Activated CD4-positive, alpha-beta T cell treated with anti-CD3 and anti-CD28 coated beads, Interleukin-2, Interleukin-6, amounts not matched to agents 100 ng/mL and 50 ng/mL, durations not matched to agents 16 hours and 8 hours (primary cell): Measurements from ENCODE around the gene TWIST2.

Source experiments
- DNase-seq: peaks from one replicate; pipeline ENCODE4 v3.0.0-alpha.2; 2020

The TWIST2 gene

DNA sequence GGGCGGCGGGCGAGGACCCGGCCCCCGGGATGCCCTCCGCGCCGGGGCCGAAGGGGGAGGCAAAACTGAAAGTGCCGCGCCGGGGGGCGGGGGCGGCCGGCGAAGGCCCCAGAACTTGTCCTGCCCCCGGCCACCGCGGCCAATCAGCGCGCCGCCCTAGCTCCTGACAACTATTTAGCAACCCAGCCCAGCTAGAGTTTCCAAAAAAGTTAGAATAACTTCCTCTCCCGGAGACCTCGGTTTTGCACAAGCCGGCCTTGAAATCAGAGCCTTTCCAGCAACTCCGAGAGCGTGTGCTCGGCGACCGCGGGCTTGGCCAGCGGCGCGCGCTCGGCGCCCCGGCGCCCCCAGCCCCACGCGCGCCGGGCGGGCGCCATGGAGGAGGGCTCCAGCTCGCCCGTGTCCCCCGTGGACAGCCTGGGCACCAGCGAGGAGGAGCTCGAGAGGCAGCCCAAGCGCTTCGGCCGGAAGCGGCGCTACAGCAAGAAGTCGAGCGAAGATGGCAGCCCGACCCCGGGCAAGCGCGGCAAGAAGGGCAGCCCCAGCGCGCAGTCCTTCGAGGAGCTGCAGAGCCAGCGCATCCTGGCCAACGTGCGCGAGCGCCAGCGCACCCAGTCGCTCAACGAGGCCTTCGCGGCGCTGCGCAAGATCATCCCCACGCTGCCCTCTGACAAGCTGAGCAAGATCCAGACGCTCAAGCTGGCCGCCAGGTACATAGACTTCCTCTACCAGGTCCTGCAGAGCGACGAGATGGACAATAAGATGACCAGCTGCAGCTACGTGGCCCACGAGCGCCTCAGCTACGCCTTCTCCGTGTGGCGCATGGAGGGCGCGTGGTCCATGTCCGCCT, at the start of gene TWIST2:
Gene TWIST2 (plus strand): TSS at position 245 of the 850 bp plus-strand sequence. CDS start 131 bp downstream, at position 376.
- no peak for DNase-seq

DNA sequence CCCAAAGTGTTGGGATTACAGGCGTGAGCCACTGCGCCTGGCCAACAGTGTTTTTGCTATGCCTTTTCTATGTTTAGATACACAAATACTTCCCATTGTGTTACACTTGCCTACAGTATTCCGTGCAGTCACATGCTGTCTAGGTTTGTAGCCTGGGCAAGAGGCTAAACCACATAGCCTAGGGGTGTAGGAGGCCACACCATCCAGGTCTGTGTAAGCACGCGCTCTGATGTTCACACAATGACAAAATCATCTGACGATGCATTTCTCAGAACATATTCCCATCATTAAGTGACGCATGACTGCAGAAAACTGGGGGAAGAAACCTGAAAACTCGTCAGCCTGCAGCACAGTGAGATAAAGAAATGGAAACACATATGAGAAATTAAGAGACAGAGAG, 46.1 kb upstream of the TWIST2 start:
- DNase-seq: no peak

DNA sequence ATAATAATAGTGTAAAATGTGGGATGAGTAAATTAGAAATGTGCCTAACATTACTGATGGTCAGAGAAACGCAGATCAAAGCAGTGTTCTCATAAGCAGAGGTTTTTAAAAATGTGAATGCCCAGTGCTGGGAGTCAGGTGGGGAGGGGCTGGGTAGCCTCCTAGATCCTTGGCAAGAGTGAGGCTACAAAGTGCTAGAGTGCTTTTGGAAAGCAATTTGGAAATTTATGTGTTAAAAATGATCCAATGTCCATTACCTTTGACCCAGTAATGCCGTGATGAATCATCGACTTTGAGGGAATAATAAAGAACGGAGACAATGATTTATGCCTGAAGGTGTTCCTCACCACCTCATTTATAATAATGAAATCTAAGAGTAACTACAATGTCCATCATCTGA, 44.9 kb upstream of the TWIST2 start:
- DNase-seq: no peak

GRCh38 chr2:238803996-238804870, 43.7 kb upstream of the TWIST2 start:
- no peak for DNase-seq

- no peak for DNase-seq
Measured at GRCh38 chr2:238808761-238809160, 39.1 kb upstream of the TWIST2 start.

- DNase-seq: no peak
Measured at GRCh38 chr2:238810321-238810720, 37.6 kb upstream of the TWIST2 start.

- no peak for DNase-seq
Measured at GRCh38 chr2:238811293-238811692, 36.6 kb upstream of the TWIST2 start.

- DNase-seq: no peak
Measured at GRCh38 chr2:238811759-238812158, 36.1 kb upstream of the TWIST2 start.

GRCh38 chr2:238813109-238813508, 34.8 kb upstream of the TWIST2 start:
- no peak for DNase-seq

DNA sequence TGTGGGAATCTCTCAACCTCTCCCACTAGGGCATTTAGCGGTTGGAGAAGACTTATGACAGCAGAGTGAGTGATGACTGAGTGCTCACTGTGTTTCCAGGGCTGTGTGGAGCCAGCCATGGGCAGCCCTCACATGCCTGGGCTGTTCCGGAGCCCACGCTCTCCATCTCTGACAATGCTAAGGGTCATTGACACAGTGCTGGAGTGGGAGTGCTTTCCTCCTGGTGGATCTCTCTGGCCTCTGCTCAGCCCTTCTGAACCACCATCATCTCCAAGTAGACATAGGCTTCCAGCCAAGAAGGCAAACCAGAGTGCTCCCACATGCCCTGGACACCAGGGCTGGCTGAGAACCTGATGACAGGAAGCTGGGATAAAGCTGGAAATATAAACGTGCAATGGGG, 33.1 kb upstream of the TWIST2 start:
- no peak for DNase-seq

DNA sequence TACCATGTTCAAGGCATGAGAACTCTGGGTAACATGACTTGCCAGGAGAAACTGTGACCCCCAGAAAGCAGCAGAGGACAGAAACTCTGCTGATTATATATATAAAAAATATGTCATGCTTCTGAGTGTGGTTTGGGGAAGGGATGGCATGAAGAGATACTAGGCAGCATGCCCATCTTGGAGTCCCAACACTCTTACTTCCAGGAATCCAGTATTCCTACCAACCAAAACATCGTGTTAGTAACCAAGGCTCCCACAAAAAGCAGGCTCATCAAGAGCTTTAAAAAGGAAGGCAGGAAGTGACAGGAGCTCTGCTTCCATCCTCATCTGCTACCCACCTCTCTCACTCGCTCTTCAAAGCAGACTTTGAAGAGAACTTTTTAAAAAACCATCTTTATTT, 31.6 kb upstream of the TWIST2 start:
- no peak for DNase-seq

DNA sequence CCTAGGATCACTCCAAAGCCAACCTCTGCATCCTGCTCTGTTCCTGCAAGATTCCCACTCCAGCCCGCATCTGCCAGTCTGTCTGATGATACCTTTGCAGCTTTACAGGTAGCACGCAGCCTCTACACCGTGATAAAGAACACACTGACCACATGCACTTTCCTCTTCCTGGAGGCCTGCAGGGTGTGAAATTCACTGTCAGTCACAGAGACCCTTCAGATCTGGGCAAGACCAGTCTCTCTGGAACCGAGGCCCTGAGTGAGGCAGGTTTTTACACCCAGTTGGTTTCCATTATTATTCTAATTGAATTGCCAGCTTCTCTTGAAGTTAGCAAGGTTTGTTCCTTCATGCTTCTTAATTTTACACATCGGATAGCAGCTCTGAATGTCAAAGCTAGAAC, 30.5 kb upstream of the TWIST2 start:
- DNase-seq: no peak

- no peak for DNase-seq
Measured at GRCh38 chr2:238817891-238818290, 30.0 kb upstream of the TWIST2 start.

GRCh38 chr2:238818561-238818960, 29.3 kb upstream of the TWIST2 start:
- no peak for DNase-seq

DNA sequence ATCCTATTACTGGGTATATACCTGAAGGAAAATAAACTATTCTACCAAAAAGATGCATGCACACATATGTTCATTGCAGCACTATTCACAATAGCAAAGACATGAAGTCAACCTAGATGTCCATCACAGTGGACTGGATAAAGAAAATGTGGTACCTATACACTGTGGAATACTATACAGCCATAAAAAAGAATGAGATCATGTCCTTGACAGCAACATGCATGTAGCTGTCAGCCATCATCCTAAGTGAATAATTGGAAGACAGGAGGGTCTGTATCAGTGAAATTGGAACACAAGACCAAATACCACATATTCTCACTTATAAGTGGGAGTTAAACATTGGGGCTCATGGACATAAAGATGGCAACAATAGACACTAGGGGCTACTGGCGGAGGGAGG, 27.7 kb upstream of the TWIST2 start:
- no peak for DNase-seq

DNA sequence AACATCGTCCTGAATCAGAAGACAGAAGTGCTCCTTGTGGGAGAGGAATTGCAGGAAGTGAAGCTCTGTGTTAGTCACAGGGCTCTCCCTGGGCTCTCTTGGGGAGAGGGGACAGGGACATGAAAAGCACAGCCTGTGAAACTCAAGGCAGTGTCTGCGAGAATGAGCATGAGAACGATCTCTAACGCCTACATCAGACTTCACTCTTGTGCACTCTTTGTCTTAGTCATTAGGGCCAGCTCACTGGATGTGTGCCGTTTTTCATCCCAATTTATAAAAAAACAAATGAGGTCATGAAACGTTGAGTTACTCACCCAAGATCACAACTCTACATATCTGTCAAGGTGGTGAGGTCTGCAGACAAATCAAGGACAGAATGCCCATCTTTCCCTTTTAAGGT, 27.0 kb upstream of the TWIST2 start:
- no peak for DNase-seq

DNA sequence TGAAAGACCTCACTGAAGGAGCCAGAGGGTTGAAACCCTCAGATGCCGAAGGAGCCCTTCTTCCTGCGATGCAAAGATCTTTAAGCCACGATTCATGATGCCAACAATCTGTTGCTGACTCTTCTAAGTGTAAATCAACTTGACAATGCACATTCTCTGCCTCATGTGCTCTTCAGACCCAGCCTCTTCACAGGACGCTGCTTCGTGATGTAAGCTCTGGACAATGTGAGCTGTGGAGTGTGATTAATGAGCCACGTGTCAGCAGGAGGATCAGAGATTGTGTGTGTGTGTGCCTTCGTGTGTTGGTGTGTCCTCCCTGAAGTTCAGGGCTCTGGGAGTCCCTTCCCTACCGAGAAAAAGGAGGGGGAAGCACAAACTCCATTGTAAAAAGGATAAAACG, 26.5 kb upstream of the TWIST2 start:
- DNase-seq: no peak

GRCh38 chr2:238821944-238822670, 25.8 kb upstream of the TWIST2 start:
- no peak for DNase-seq

GRCh38 chr2:238822955-238823354, 24.9 kb upstream of the TWIST2 start:
- DNase-seq: no peak

DNA sequence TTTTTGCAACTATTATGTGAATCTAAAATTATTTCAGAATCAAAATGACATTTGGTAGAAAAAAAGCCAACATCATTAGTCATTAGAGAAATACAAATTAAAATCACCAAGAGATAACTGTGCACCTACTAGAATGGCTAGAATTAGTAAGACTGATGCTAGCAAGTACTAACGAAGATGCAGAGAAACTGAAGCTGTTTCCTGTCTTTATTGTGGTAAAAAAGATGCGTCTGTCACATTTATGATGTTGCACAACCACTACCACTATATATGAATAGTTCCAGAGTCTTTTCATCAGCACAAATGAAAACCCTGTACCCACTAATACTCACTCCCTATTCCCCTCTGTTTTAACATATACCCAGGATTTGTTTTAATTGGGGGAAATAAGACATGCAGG, 16.7 kb upstream of the TWIST2 start:
- no peak for DNase-seq

DNA sequence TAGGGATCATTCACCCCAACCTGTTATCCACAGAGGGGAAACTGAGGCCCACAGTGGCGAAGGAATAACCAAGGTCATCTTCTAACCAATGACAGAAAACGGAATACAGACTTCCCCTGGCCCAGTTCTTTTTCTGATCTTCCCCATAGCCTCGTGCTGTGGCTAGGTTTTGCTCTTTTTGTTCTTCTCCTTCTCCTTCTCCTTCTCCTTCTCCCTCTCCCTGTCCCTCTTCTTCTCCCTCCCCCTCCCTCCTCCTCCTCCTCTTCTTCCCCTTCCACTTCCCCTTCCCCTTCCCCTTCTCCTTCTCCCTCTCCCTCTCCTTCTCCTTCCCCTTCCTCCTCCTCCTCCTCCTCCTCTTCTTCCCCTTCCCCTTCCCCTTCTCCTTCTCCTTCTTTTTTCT, 12.9 kb upstream of the TWIST2 start:
- no peak for DNase-seq

- DNase-seq: no peak
Measured at GRCh38 chr2:238835726-238836301, 12.1 kb upstream of the TWIST2 start.

- no peak for DNase-seq
Measured at GRCh38 chr2:238838786-238839327, 9.0 kb upstream of the TWIST2 start.
